CD4-positive, alpha-beta T cell treated with Interleukin-2 at 100 ng/mL for 4 hours (primary cell): ENCODE measurements around the gene TTLL10.

Experiments used
- DNase-seq: peaks from one replicate; pipeline ENCODE4 v3.0.0-alpha.2; 2020; ENCODE audit warnings: low spot score

The TTLL10 gene

GRCh38 chr1:1237874-1238701 lies 64.4 kb downstream of the TTLL10 start:
- no peak for DNase-seq

GRCh38 chr1:1238702-1239178 lies 65.1 kb downstream of the TTLL10 start:
- DNase-seq: no peak

DNA sequence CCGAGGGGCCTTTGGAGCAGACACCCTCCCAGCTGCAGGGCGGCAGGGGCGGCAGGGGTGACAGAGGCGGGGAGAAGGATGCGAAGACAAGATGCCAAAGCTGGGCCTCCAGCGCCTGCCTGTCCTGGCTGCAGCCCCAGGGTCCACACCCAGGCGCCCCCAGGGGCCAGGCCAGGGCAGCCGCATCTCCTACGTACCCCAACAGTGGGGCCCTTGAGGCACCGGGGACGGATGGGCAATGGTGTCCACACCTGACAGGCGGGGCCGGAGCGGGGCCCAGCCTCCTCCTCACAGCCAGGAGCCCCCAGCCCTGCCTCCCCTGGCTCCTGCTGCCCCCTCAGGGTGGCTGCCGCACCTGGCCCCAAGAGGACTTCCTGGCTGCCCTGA lies 65.5 kb downstream of the TTLL10 start:
- DNase-seq: no peak

- no peak for DNase-seq
These were observed 66.1 kb downstream of the TTLL10 start for GRCh38 chr1:1239614-1240347.

GRCh38 chr1:1240348-1240732 lies 66.7 kb downstream of the TTLL10 start:
- DNase-seq: no peak

DNA sequence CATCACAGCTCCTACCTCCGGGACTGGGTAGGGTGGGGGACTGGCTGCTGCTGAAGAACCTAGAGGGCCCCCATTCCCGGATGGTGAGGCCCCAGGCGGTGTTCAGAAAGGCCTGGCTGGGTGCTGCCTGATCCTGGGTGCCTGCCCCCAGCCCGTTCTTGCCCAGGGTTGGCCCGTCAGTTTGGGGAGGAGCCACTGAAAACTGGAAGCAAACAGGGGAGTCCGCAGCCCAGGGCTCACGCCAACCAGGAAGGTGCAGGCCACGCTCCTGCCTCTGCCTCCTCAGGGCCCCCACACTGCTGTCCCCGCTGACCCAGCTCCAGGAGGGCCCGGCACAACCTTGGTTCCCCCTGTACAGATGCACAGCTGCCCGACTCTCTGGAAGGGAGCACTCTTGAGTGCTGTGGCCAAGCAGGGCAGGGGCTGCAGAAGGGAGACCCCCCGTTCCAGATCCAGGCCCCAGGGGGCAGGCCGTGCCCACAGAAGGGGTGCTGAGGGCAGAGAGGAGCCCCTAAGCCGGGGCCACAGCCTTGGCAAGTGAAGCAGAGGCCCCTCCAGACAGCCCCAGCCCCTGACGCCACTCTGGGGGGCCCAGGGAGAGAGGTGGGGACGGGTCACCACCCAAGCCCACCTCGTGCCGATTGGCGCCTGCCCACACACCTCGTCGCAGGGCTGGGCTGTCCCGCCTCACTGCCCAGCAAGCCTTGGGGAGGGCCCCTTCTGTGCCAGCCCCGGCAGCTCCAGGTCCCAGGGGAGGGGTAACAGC lies 67.3 kb downstream of the TTLL10 start:
- DNase-seq: no peak

DNA sequence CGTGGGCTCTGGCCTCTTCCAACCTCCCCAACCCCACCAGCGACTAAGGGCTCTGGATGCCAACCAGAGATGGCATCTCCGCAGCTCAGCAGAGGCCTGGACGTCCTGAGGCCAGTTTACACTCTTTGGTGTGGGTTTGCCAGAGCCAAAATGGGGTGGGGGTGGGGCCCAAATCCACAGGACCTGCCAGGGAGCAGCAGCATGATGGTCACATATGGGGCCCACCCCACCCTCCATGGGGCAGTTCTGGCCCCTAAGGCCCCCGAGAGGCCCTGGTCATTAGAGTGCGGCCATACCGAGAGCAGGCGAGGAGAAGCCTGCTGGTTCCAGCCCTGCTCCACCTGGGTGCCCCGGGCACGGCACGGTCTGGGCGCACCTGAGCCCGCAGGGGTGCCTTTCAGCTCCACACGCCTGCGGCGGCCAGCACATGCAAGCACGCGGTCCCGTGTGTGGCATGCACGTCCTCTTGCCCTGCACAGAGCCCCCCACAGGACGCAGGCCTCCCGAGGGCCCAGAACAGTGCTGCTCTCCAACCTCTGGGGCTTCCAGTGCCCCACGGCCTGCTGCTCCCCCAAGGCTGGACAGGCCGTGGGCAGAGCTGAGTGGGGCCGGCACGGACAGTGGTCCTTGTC lies 68.0 kb downstream of the TTLL10 start:
- no peak for DNase-seq

DNA sequence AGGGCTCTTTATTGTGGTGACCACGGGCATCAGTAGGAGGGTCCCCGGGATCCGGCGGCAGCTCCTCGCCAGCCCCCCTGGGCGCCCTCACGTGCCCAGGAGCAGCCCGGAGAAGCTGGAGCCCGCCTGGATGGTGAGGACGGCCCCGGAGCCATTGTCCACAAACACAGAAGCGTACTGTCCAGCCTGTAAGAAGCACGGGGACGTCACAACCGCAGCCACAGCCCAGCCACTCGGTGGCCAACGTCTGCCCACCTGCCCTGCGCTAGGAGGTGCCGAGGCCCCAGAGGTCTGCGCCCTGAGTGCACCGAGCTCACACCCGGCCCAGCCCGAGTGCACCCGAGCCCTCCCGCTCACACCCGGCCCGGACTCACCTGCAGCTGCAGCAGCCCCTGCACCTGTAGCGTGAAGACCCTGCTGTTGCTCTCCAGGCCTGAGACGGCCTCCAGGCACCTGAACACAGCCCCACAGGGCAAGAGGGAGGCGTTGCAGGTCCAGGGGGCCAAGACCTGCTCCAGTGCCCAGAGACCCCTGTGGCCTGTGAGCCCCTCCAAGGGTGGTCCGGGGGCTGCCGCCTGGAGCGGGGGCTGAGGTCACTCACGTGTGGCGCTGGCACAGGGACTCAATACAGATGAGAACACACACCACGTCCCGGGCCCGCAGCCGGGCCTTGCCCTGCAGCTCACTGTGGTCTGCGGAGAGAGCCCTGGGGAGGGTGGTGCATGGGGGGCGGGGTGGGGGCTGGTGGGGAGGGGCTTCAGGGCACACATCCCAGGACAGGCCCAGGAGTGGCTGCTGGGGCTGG lies 69.0 kb downstream of the TTLL10 start:
- no peak for DNase-seq

DNA sequence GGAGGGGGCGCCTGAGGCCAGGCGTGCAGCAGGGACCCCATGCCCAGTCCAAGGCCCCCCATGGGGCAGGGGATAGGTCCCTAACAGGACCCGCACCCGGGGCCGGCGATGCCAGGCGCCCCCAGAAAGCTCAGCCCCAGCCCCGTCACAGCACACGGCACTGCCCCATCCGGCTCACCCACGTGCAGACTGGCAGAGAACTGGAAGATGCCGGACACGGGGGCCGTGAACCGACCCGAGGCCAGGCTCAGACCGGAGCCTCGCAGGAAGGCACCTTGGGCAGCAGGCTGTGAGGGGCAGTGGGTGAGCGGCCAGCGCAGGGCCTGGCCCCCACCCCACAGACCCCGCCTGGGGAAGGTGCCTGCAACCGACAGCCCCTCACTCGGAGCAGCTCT lies 69.6 kb downstream of the TTLL10 start:
- no peak for DNase-seq

- no peak for DNase-seq
These were observed 70.1 kb downstream of the TTLL10 start for GRCh38 chr1:1243807-1244191.

GRCh38 chr1:1244192-1244811 lies 70.6 kb downstream of the TTLL10 start:
- DNase-seq: no peak

- no peak for DNase-seq
These were observed 71.6 kb downstream of the TTLL10 start for GRCh38 chr1:1245178-1245816.

GRCh38 chr1:1245817-1246576 lies 72.3 kb downstream of the TTLL10 start:
- DNase-seq: no peak

DNA sequence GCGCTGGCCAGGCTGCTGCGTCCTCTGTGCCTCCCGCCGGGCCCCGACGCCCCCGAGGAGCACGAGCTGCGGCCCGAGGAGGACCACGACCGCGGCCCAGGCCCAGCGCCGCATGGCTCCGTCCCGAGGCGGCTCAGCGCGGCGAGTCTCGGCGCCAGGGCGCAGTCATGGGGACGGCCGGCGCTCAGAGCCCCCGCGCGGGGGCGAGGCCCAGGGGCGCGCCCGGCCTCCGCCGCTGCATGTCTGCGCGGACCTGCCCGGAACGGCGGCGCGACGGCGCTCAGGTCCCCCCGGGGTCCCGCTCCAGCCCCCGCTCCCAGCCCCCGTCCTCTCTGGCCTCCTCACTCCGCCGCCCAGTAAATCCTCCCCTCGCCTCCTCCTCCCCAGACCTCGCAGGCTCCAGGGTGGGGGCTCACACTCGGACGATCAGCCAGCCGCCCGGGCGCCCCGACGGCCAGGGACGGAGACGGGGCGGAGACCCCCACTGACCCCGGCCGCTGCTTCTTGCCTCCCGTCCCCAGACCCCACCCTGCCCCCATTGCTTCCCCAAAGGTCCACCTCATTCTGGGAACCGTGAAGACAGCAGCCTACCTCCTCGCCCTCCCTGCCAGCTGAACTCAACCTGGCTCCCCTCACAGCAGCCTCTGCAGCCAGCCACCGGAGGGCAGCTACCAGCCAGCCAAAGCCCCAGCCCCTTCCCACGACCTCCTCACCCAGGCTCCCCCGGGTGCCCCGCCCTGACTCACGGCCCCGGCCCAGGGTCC lies 73.1 kb downstream of the TTLL10 start, which contains the start of gene C1QTNF12:
C1QTNF12 (minus strand) TSS at position 146 of the 764 bp plus-strand sequence; CDS start at position 114, 32 bp downstream.
- DNase-seq: no peak

DNA sequence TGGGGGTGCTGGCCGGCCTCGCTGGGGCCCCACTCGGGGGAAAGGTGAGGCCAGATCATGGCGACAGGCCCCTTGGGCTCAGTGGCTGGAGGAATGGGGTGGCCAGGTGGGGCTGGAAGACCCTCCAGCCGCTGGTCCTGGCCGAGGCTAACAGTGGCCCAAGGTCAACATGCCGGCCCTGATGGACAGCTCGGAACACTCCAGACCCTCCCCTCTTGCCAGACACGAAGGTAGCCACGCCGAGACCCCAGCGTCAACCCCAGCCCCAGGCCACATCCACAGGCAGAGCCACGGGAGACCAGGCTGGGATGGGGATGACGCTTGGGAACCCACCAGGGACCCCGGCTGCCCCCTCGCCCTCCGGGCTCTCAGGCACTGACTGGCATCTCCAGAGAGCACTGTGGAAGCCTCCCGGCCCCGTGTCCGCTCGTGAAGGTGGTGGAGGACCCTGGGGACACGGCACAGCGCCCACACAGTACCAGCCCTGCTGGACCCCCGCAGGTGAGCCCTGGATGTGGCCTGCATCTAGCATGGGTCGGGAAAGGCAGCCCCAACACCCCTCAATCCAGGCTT lies 73.7 kb downstream of the TTLL10 start:
- DNase-seq: no peak
